ENCODE data around the gene ZDBF2. TPM values are rescaled to one million over a fixed set of nuclear protein-coding genes. Genes with fewer than 3 reads are reported as not detected.

The ZDBF2 gene
- total RNA-seq, 2 experiments from 2014 or later: 10.5 to 10.9 TPM

DNA sequence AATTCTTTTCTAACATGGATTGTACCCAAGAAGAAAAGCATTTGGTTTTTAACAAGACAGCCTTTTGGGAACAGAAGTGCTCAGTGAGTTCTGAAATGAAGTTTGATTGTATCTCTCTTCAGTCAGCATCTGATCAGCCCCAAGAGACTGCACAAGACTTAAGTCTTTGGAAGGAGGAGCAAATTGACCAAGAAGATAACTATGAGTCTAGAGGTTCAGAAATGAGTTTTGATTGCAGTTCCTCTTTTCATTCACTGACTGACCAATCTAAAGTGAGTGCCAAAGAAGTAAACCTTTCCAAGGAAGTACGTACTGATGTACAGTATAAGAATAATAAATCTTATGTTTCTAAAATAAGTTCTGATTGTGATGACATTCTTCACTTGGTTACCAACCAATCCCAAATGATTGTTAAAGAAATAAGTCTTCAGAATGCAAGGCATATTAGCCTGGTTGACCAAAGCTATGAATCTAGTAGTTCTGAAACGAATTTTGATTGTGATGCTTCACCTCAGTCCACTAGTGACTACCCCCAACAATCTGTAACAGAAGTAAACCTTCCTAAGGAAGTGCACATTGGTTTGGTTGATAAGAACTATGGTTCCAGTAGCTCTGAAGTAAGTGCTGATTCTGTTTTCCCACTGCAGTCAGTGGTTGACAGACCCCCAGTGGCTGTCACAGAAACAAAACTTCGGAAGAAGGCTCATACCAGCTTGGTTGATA lies 31.2 kb downstream of the ZDBF2 start:
- H3K27me3 Mint-ChIP-seq: no peaks in the 10 kb centered on the region
- H3K4me1 Mint-ChIP-seq (ENCODE audit: low read depth): no peaks in the 10 kb centered on the region
- ChIA-PET POLR2A (no interaction called here), CTCF (no interaction called here)
- TF ChIP-seq, protein P1, sequence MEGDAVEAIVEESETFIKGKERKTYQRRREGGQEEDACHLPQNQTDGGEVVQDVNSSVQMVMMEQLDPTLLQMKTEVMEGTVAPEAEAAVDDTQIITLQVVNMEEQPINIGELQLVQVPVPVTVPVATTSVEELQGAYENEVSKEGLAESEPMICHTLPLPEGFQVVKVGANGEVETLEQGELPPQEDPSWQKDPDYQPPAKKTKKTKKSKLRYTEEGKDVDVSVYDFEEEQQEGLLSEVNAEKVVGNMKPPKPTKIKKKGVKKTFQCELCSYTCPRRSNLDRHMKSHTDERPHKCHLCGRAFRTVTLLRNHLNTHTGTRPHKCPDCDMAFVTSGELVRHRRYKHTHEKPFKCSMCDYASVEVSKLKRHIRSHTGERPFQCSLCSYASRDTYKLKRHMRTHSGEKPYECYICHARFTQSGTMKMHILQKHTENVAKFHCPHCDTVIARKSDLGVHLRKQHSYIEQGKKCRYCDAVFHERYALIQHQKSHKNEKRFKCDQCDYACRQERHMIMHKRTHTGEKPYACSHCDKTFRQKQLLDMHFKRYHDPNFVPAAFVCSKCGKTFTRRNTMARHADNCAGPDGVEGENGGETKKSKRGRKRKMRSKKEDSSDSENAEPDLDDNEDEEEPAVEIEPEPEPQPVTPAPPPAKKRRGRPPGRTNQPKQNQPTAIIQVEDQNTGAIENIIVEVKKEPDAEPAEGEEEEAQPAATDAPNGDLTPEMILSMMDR (IDR thresholded peaks at IDR 0.05): no peak
- H3K4me3 Mint-ChIP-seq: no peak overlapping the region
- intact Hi-C loops (cut with micrococcal nuclease): no loop called here
- no peak for DNase-seq
- peaks cover 6% of the 10 kb centered on the region for H3K9me3 Mint-ChIP-seq
- peaks cover 8% of the 10 kb centered on the region for H3K36me3 Mint-ChIP-seq (ENCODE audit: low read depth)
- ATAC-seq: no peak
- no peak overlapping the region for H3K27ac Mint-ChIP-seq

- Mint-ChIP-seq H3K27me3 (no peaks in the 10 kb centered on the region), H3K27ac (no peak overlapping the region), H3K36me3 (ENCODE audit: low read depth) (peaks cover 7% of the 10 kb centered on the region), H3K4me3 (no peak overlapping the region), H3K9me3 (peaks cover 6% of the 10 kb centered on the region), H3K4me1 (ENCODE audit: low read depth) (no peaks in the 10 kb centered on the region)
- TF ChIP-seq, protein P1 (IDR thresholded peaks at IDR 0.05): no peak
- intact Hi-C loops (cut with micrococcal nuclease): no loop called here
- ChIA-PET CTCF (no interaction called here), POLR2A (no interaction called here)
- DNase-seq (no peak), ATAC-seq (no peak)
Measured at GRCh38 chr2:206311026-206311425, 36.6 kb downstream of the ZDBF2 start.

GRCh38 chr2:206316141-206316540 lies 41.7 kb downstream of the ZDBF2 start:
- Mint-ChIP-seq H3K36me3 (ENCODE audit: low read depth) (peaks cover 1% of the 10 kb centered on the region), H3K4me1 (ENCODE audit: low read depth) (no peaks in the 10 kb centered on the region), H3K4me3 (no peak overlapping the region), H3K27me3 (no peaks in the 10 kb centered on the region), H3K9me3 (peaks cover 7% of the 10 kb centered on the region), H3K27ac (no peak overlapping the region)
- CTCF ChIA-PET: no interaction called here
- no peak for DNase-seq
- ATAC-seq: no peak
- POLR2A ChIA-PET: no interaction called here
- intact Hi-C loops (cut with micrococcal nuclease): no loop called here
- TF ChIP-seq, protein P1 (IDR thresholded peaks at IDR 0.05): no peak

- Mint-ChIP-seq H3K36me3 (ENCODE audit: low read depth) (no peaks in the 10 kb centered on the region), H3K27ac (no peak overlapping the region), H3K4me1 (ENCODE audit: low read depth) (no peaks in the 10 kb centered on the region), H3K27me3 (no peaks in the 10 kb centered on the region), H3K9me3 (peaks cover 7% of the 10 kb centered on the region), H3K4me3 (no peak overlapping the region)
- DNase-seq: no peak
- intact Hi-C loops (cut with micrococcal nuclease): no loop called here
- TF ChIP-seq, protein P1 (IDR thresholded peaks at IDR 0.05): no peak
- POLR2A ChIA-PET: no interaction called here
- no peak for ATAC-seq
- CTCF ChIA-PET: no interaction called here
Measured at GRCh38 chr2:206323033-206323432, 48.6 kb downstream of the ZDBF2 start.

DNA sequence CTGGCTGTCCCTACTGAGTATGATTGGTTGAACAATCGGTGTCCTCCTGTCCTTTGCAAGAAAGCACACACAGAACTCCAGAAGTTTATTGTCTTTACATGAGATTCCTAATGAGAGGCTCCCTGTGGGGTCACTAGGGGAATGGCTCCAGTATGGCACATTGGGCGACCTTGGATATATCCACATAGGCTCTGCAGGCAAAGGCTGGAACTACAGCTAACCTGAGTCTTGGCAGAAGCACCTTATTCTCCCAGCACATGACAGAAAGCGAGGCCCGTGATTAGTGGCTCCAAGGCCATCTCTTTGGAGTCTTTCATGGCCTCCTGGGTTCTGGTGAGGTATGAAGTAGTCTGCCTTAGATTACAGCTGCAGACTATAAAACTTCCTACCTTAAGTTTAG lies 49.0 kb downstream of the ZDBF2 start:
- TF ChIP-seq, protein P1 (IDR thresholded peaks at IDR 0.05): no peak
- ChIA-PET POLR2A (no interaction called here), CTCF (no interaction called here)
- ATAC-seq (no peak), DNase-seq (no peak)
- H3K9me3 Mint-ChIP-seq: peaks cover 7% of the 10 kb centered on the region
- intact Hi-C loops (cut with micrococcal nuclease): no loop called here
- no peaks in the 10 kb centered on the region for H3K4me1 Mint-ChIP-seq (ENCODE audit: low read depth)
- no peak overlapping the region for H3K4me3 Mint-ChIP-seq
- no peak overlapping the region for H3K27ac Mint-ChIP-seq
- no peaks in the 10 kb centered on the region for H3K27me3 Mint-ChIP-seq
- no peaks in the 10 kb centered on the region for H3K36me3 Mint-ChIP-seq (ENCODE audit: low read depth)
